Fibroblast of lung (primary cell): ENCODE results near the gene KCNK4. TPM values are rescaled to one million over a fixed set of nuclear protein-coding genes. Genes with fewer than 3 reads are reported as not detected.
"Not testable (repeated sequence)": the region's sequence is repeated elsewhere in the genome, so short reads cannot be mapped to it uniquely, and the experiment has no call there.

Experiments used
- DNase-seq, 2 donors: peaks; one replicate each; pipeline versions ENCODE4 v3.0.0 to v3.0.0-alpha.2; 2010; ENCODE audit warnings: low read depth in 2 of 2
- H2AFZ ChIP-seq: 2 replicates; pipeline ENCODE4 v1.5.1; 2012; ENCODE audit warnings: low read length, control low read depth, inconsistent platforms
- H3K27ac ChIP-seq: 2 replicates; pipeline ENCODE4 v1.5.1; 2011; ENCODE audit warnings: low read length, control low read depth; ENCODE audit not compliant: insufficient read depth
- H3K27me3 ChIP-seq: 2 replicates; pipeline ENCODE4 v1.5.1; 2011; ENCODE audit warnings: mild to moderate bottlenecking, low read length; ENCODE audit not compliant: control insufficient read depth, insufficient read depth
- H3K36me3 ChIP-seq: 2 replicates; pipeline ENCODE4 v1.5.1; 2011; ENCODE audit warnings: low read length; ENCODE audit not compliant: control insufficient read depth, insufficient read depth
- H3K4me1 ChIP-seq: 2 replicates; pipeline ENCODE4 v1.5.1; 2011; ENCODE audit warnings: low read length; ENCODE audit not compliant: control insufficient read depth, insufficient read depth; ENCODE audit errors: extremely low read depth
- H3K4me2 ChIP-seq: 2 replicates; pipeline ENCODE4 v1.5.1; 2011; ENCODE audit warnings: low read length, control low read depth; ENCODE audit not compliant: insufficient read depth; ENCODE audit errors: extremely low read depth
- H3K4me3 ChIP-seq, 4 experiments: fragments of 200-600 bp in 1 of 4; sonication (generic) in 1 of 4; replicated peaks in 1 of 4; 2 replicates each; pipeline ENCODE4 v1.5.1; 2011 to 2016; ENCODE audit warnings: low read length in 4 of 4, low read depth in 3 of 4, mild to moderate bottlenecking in 3 of 4, control low read depth in 2 of 4, inconsistent platforms in 1 of 4, mixed read lengths in 1 of 4; ENCODE audit not compliant: insufficient read depth in 1 of 4; ENCODE audit errors: control extremely low read depth in 1 of 4
- H3K79me2 ChIP-seq: 2 replicates; pipeline ENCODE4 v1.5.1; 2012; ENCODE audit warnings: mild to moderate bottlenecking, low read length, inconsistent platforms; ENCODE audit not compliant: control insufficient read depth, insufficient read depth
- H3K9ac ChIP-seq: 2 replicates; pipeline ENCODE4 v1.5.1; 2011; ENCODE audit warnings: mild to moderate bottlenecking, low read length, control low read depth; ENCODE audit not compliant: insufficient read depth
- H3K9me3 ChIP-seq: 2 replicates; pipeline ENCODE4 v1.5.1; 2012; ENCODE audit warnings: low read depth, low read length; ENCODE audit not compliant: control insufficient read depth, insufficient read depth
- H4K20me1 ChIP-seq: 2 replicates; pipeline ENCODE4 v1.5.1; 2011; ENCODE audit warnings: low read length; ENCODE audit not compliant: control insufficient read depth, insufficient read depth; ENCODE audit errors: extremely low read depth
- CTCF ChIP-seq, 2 donors: IDR thresholded peaks in 1 of 2; conservative IDR thresholded peaks in 1 of 2; 1 replicate in 1 of 2; 2 replicates in 1 of 2; pipeline ENCODE4 v1.5.1; 2011 to 2012; ENCODE audit warnings: low read length in 2 of 2, control low read depth in 1 of 2, inconsistent platforms in 1 of 2, low read depth in 1 of 2, mild to moderate bottlenecking in 1 of 2
- EZH2 ChIP-seq: IDR thresholded peaks from 2 replicates; pipeline ENCODE4 v1.5.1; 2012; ENCODE audit warnings: low read length, control low read depth, mild to moderate bottlenecking; ENCODE audit errors: missing control alignments
- polyA plus RNA-seq, 2 donors: library from polyadenylated mRNA; depleted of rRNA in 1 of 2; stranded (reverse) in 1 of 2; unstranded in 1 of 2; fragments of >200 nt; gene quantifications; 2 replicates each; pipeline ENCODE4 v1.2.1, GENCODE V29; 2011 to 2012; ENCODE audit warnings: missing spikeins in 1 of 2
- total RNA-seq: library from RNA; depleted of rRNA; stranded (reverse); fragments of >200 nt; gene quantifications from 2 replicates; pipeline ENCODE4 v1.2.1, GENCODE V29; 2014

Gene KCNK4
- total and polyA plus RNA-seq, 2 donors (not counting 1 experiment from before 2014, with no cell fraction given): not detected

DNA sequence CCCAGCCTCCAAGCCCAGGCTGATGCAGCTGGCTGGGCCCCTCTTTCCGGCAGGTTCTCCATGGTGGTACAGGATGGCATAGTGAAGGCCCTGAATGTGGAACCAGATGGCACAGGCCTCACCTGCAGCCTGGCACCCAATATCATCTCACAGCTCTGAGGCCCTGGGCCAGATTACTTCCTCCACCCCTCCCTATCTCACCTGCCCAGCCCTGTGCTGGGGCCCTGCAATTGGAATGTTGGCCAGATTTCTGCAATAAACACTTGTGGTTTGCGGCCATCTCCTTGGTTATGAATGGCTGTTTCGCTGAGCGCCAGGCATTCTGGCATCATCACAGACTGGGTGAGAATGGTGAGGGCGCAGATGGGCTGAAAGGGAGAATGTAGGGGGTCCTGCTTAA, 30.4 kb downstream of the KCNK4 start:
- H3K36me3 ChIP-seq: peaks cover 5% of the 10 kb centered on the region
- H3K27me3 ChIP-seq: no peaks in the 10 kb centered on the region
- DNase-seq: peak in 1 of 2 donors; percentile 76
- no peaks in the 10 kb centered on the region for H3K4me1 ChIP-seq
- H3K9me3 ChIP-seq: no peaks in the 10 kb centered on the region
- peaks cover 8% of the 10 kb centered on the region for H3K79me2 ChIP-seq
- no peak overlapping the region for H3K9ac ChIP-seq
- no peak overlapping the region for H3K4me3 ChIP-seq
- no peak overlapping the region for H2AFZ ChIP-seq
- H3K4me2 ChIP-seq: no peak overlapping the region
- H4K20me1 ChIP-seq: no peaks in the 10 kb centered on the region
- H3K27ac ChIP-seq: no peak overlapping the region
- no peak for TF ChIP-seq EZH2
- no peak for TF ChIP-seq CTCF (conservative IDR thresholded peaks at IDR 0.05 in 1 of 2, IDR thresholded peaks at IDR 0.05 in 1 of 2; ENCODE audit: low read depth in 1 of 2, low read length in 2 of 2)

DNA sequence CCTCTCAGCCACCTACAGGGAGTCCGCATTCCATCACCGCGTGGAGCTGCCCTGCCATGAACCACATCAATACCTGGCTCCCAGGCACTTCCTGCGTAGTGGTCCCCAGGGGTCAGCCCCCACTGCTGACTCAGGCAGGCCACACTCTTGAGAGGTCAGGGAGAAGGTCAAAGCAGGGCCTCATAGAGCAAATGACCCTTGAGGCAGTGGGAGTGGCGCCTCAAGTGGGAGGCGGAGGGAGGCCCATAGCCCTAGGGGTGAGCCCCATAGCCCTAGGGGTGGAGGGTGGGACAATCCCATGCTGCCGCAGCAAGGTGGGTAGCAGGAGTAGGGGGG, 31.8 kb downstream of the KCNK4 start:
- peaks cover 5% of the 10 kb centered on the region for H3K36me3 ChIP-seq
- H2AFZ ChIP-seq: no peak overlapping the region
- H3K79me2 ChIP-seq: peaks cover 4% of the 10 kb centered on the region
- H3K4me2 ChIP-seq: no peak overlapping the region
- no peaks in the 10 kb centered on the region for H4K20me1 ChIP-seq
- no peak overlapping the region for H3K4me3 ChIP-seq
- DNase-seq: no peak
- H3K27ac ChIP-seq: no peak overlapping the region
- no peaks in the 10 kb centered on the region for H3K4me1 ChIP-seq
- H3K9ac ChIP-seq: no peak overlapping the region
- no peak for TF ChIP-seq CTCF (conservative IDR thresholded peaks at IDR 0.05 in 1 of 2, IDR thresholded peaks at IDR 0.05 in 1 of 2; ENCODE audit: low read depth in 1 of 2, low read length in 2 of 2)
- TF ChIP-seq EZH2: no peak
- no peaks in the 10 kb centered on the region for H3K9me3 ChIP-seq
- H3K27me3 ChIP-seq: no peaks in the 10 kb centered on the region

- DNase-seq: no peak
- Histone ChIP-seq H3K36me3 (peaks cover 5% of the 10 kb centered on the region), H3K4me3 (no peak overlapping the region), H3K79me2 (peaks cover 1% of the 10 kb centered on the region), H3K4me1 (no peaks in the 10 kb centered on the region), H3K9me3 (no peaks in the 10 kb centered on the region), H3K4me2 (no peak overlapping the region), H3K27me3 (no peaks in the 10 kb centered on the region), H4K20me1 (no peaks in the 10 kb centered on the region), H3K9ac (no peak overlapping the region), H2AFZ (no peak overlapping the region), H3K27ac (no peak overlapping the region)
- no peak for TF ChIP-seq CTCF (conservative IDR thresholded peaks at IDR 0.05 in 1 of 2, IDR thresholded peaks at IDR 0.05 in 1 of 2; ENCODE audit: low read depth in 1 of 2, low read length in 2 of 2)
- no peak for TF ChIP-seq EZH2
Measured at GRCh38 chr11:64323373-64323772, 32.3 kb downstream of the KCNK4 start.

DNA sequence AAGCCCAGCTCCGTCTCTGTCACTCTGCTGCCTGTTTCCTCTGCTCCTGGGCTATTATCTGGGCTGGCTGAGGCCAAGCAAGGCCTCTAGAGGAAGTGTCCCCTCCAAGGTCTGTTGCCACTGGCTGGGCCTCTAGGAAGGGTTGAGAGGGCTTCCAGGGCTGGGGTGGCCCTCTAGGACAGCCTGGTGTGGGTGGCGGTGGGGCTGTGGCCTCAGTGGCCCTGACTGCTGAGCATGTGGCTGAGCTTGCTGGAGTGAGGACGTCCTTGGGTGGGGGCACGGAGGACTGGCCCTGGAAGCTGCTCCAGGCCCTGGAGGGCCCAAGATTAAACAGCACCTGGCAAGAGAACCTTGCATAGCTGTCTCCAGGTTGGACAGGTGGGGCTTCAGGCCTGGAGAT, 32.9 kb downstream of the KCNK4 start:
- H3K36me3 ChIP-seq, H3K9ac ChIP-seq, H2AFZ ChIP-seq, H3K4me1 ChIP-seq, H3K4me2 ChIP-seq, H3K9me3 ChIP-seq, H3K27me3 ChIP-seq, H3K4me3 ChIP-seq, DNase-seq, H4K20me1 ChIP-seq, H3K27ac ChIP-seq, H3K79me2 ChIP-seq: not testable (repeated sequence)
